HG03066 (cell line): ENCODE results near the gene MSI2.

Experiments used
- ATAC-seq: cut with Tn5 transposase; IDR thresholded peaks from one replicate; pipeline ENCODE4 v1.9.1; 2021; ENCODE audit warnings: low read depth; ENCODE audit not compliant: unreplicated experiment

MSI2 gene

GRCh38 chr17:57715981-57716380, 459.7 kb downstream of the MSI2 start:
- no peak for ATAC-seq

GRCh38 chr17:57718878-57719277, 462.6 kb downstream of the MSI2 start:
- ATAC-seq = no peak

- ATAC-seq = no peak
Observed at GRCh38 chr17:57720386-57721035, 464.2 kb downstream of the MSI2 start.

DNA sequence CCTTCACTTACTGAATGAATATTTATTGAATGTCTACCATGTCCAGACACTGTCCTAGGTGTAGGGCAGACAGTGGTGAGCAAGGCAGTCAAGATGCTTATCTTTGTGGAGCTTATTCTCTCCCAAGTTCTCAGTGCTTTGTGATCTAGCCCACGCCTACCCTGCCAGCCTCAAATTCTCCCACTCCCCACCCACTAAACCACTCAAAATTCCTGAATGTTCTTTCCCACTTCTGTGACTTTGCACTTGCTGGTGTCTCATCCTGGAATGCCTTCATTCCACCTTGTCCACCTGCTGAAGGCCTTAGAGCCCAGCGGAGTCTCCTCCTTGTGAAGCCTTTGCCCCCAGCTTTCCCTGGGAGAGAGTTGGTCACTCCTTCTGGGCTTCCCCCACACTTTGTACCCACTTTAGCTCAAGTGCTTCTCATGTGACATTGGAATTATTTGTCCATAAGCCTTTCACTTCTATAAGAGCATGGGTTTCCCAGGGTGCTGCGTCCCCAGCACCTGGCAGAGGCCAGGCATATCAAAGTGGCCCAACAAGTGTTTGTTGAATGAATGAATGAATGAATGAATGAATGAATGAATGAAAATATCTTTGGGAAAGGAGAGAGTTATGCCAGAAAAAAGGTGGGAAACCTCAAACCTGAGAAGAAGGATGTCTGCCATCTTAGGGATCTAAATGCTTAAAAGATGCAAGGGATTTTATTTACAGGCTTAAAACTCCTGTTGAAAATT, 465.8 kb downstream of the MSI2 start:
- ATAC-seq = no peak

DNA sequence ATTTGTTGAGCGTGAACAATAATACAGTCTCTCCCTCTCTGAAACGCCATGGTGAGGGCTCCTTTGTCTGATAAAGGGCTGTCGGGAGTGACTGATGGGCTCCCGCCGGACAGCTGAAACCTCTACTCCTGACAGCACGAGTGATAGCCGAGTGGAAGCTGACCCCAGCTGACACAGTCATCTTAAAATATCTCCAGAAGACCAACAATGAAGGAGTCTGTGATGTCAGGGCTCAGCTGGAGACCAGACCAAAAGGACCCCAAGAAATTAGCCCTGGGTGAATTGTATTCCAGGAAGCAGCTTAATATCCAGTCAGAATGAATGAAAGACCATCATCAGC, 466.4 kb downstream of the MSI2 start:
- no peak for ATAC-seq

DNA sequence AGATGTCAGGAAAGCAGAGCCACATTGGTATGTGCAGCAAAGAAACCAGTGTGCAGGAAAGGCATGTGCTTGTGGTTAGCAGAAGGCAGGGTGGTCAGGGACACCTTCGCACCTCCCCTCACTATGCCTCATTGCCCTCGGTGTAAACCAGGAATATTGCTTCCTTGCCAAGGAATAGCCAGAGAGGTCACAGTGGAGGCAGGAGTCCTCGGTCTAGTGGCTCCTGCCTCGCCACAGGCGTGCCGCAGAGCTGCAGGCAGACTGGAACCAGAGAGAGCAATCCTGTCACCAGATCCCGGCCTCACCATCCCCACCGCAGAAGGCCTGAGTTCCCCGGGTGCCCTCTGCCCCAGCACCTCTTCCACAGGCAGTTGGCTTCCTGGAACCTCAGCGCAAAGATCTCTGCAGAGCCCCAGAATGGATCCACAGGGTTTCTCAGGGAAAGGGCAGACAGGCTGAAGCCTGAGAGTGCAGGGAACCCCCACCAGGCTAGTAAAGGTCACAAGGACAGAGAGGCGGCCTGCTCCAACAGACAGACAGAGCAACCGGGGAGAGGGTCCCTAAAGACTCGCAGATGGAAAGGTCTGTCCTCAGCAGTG, 467.2 kb downstream of the MSI2 start:
- no peak for ATAC-seq

GRCh38 chr17:57724026-57724728, 467.9 kb downstream of the MSI2 start:
- ATAC-seq = peak; percentile 63

DNA sequence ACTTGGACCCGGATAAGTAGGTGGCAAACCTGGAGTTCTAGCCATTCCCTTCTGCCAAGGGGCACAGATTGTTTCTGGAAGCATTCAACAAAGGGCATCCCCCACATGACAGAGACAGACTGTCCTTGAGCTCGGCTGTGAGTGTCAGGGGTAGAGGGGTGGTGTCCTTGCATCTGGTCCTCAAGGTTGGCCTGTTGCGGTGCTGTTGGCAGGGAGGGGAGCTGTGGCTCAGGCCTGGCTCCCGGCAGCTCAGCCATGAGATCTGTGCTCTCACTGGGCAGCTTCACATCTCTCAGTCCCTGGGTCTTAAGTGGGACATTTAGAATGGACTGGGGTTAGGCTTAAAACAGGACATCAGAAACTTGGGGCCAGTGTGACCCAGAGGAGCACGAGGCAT, 468.4 kb downstream of the MSI2 start:
- ATAC-seq = no peak

- ATAC-seq = no peak
Observed at GRCh38 chr17:57726213-57726790, 470.0 kb downstream of the MSI2 start.

DNA sequence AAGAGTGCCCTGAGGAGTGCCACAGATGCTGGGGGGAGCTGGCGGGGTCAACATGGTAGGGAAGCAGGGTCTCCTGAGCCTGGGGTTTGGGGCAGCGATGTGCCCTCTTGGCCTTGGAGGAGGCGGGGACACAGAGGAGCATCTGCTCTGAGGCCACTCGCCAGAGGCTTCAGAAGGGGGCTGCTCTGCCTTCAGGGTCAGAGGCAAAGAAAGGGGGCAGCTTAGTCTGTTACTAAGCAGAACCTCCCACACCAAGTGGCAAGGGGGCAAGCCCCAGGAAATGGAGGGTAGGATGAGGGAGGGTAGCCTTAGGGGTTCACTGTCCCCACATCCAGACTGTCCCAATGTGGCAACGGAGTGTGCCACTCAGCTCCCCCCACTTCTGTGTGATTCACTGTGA, 470.5 kb downstream of the MSI2 start:
- no peak for ATAC-seq

DNA sequence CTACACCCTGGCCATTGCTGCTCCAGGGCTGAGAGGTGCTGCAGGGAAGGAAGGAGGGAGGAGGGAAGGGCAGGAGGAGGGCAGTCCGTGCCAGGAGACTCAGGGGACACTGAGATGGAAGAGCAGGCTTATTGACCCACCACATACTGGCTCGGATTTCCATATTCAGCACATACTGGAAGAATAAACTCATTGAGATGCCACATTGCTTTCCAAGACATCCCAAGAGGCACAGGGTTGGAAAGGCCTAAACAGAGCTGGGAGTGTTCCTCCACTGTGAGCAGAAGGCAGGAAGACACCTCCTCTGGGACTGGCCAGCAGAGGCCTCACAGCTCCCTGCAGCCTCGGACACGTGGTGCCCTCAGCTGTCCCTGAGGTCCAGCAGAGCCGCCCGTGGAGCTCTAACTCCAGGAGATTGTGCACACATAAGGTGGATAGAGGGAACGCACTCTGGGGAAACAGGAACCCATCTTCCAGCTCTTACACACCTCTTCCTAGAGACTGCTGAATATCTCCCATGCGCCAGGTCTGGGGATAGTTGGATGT, 471.4 kb downstream of the MSI2 start:
- no peak for ATAC-seq

DNA sequence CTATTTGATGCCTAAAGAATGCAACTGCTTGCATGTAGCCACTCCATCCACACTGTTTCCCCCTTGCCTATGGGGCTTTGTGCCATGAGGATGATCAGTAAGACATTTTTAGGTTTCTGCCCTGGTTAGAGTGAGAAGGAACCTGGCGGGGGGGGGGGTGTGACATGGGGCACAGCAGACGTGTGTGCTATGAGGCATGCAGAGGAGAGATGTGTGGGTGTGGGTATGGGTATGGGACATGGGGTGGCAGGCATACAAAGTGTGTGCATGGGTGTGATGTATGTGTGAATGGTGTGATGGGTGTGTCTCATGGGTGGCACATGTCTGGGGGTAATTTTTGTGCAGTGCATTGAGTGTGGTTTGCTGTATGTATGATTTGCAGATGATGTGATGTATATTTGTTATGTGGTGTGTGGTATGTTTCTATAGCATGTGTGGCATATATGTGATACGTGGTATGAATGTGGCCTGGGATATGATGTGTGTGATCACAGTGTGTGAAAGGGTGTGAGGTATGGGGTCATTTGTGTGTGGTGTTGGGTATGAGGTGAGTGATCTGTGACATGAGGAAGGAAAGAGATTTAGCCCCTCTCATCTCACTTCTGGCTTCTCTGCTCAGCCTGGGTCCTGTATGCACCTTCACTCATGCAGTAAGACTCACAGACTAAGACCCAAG, 473.8 kb downstream of the MSI2 start:
- no peak for ATAC-seq

- ATAC-seq = no peak
Observed at GRCh38 chr17:57732062-57732461, 475.7 kb downstream of the MSI2 start.

DNA sequence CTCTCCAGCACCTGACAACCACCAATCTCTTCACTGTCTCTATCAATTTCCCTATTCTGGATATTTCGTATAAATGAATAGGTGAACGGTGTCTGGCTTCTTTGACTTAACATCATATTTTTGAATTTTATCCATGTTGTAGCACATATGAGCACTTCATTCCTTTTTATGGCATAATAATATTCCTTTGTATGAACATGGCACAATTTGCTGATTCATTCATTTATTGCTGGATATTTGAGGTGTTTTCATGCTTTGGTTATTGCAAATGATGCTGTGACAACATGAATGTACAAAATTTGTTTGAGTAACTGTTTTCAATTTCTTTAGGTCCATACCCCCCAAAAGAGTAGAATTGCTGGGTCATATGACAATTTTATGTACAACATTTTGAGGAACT, 476.8 kb downstream of the MSI2 start:
- ATAC-seq = no peak
